HG03108 (cell line): Measurements from ENCODE around the gene NKPD1.

Source experiments
- ATAC-seq: cut with Tn5 transposase; IDR thresholded peaks from one replicate; pipeline ENCODE4 v1.9.1; 2021; ENCODE audit warnings: moderate library complexity; ENCODE audit not compliant: unreplicated experiment

The NKPD1 gene

DNA sequence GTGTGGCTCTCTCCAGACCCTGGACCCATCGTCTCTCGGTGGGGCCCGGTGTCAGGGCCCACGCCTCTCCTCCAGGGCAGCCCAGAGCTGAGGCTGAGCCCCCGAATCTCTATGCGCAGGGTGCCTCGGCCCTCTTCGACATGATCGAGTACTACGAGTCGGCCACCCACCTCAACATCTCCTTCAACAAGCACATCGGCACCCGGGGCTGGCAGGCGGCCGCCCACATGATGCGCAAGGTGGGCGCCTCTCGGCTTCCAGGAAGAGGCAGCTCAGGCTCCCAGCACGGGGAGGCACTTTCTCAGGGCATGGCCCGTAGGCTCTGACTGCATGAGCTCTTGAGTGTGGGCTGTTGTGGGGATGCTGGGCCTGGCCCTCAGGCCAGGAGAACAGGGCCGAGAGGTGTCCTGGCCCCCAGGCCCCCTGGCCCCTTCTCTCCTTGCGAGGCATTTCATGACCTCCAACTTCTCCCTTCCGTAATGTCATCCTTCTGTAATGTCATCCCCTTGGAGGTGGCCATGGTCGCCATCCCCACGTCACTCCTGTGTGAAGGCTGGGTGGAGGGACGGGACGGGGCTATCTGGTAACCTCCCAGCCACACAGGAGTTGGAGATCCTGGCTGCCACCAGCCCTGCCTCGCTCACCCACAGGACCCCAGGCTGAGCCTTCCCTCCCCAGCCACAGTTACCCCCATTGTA, 19.4 kb downstream of the NKPD1 start:
- ATAC-seq = no peak

- ATAC-seq = no peak
Measured at GRCh38 chr19:45140533-45140932, 20.2 kb downstream of the NKPD1 start.

DNA sequence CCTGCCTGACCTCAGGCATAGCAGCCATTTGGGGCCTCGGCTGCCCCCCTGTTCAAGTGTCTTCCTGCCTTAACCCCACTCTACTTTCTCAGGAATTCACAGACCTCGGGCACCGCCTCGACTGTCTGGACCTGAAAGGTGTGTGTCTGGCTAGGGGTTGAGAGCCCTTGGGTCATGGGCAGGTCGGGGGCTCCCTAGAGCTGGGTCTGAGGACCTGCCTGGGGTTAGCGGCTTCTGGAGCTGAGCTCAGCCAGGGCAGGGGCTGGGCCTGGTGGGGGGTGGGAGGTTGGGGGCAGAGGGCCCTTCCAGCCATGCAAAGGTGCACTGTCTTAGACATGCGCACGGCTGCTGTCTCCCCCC, 20.7 kb downstream of the NKPD1 start:
- ATAC-seq = no peak

GRCh38 chr19:45139286-45140143, 21.3 kb downstream of the NKPD1 start:
- no peak for ATAC-seq

DNA sequence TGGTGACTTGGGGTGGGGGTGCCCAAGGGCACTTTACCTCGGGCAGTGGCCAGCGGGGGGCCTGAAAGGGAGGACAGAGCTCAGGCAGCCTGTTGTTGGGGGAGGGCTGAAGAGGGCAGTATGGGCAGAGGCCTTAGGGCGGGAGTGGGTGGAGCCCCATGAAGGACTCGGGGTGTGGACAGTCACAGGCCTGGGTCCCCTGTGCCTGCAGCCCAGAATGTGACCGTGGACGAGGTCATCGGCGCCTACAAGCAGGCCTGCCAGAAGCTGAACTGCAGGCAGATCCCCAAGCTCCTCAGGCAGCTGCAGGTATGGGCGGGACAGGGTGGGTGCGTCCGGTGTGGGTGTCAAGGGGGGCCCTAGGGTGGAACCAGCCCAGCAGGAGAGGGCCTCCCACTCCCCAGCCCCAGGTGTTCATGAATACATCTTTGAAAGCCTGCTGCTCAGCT, 22.5 kb downstream of the NKPD1 start:
- ATAC-seq = no peak

- peak; percentile 73 for ATAC-seq
Measured at GRCh38 chr19:45137179-45137761, 23.5 kb downstream of the NKPD1 start.

DNA sequence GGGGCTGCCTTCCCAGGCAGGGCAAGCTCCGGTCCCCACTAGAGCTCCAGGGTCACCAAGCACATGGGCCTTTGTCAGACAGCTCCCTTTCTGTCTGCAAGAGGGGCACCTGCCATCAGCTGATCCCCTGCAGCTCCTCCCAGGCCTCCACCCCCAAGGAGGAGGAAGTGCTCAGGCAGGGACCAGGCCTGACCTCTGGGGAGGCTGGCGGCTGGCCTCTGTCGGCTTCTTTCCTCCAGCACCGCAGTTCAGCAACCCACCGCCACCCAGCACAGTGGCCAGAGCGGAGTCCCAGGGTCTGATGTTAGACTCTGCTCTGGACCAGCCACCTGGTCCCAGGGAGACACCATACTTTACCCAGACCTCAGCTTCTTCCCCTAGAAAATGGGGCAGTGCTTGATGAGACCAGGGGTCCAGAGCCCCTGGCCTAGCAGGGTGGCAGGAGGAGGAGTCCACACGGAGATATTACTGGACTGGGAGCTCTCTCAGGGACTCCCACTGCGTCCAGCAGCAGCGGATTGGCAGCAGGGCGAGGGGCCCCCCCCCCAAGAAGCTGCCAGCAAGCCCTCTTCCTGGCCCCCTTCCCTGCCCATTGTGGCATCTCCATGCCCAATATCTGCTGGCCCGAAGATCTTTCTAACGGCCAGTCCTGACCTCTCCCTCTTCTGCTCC, 24.1 kb downstream of the NKPD1 start:
- no peak for ATAC-seq

DNA sequence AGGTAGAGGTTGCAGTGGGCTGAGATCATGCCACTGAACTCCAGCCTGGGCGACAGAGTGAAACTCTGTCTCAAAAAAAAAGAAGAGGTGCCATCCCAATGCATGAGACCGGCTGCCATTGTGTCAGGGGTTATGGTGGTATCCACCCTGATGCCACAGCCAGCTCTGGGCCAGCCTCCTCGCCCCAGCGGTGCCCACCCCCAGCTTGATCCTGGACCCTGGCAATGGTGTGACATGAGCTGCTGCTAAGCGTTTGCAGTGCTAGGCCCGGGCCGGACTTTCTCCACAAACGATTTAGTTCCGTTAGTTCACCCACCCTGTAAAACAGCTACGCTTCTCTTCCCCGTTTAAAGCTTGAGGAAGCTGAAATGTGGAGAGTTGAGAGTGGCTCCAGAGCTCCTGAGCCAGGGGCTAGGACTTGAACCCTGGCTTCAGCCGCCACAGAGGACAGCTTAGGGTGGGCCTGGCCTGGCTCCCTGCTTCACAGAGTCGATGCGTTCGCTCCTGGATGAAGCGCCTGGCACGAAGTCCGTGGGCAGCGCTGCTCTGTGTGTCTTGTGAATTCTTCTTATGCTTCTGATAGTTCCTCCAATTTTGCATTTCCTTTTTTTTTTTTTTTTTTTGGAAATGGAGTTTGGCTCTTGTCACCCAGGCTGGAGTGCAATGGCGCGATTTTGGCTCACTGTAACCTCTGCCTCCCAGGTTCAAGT, 25.5 kb downstream of the NKPD1 start:
- ATAC-seq = no peak

- no peak for ATAC-seq
Measured at GRCh38 chr19:45133661-45134060, 27.1 kb downstream of the NKPD1 start.

DNA sequence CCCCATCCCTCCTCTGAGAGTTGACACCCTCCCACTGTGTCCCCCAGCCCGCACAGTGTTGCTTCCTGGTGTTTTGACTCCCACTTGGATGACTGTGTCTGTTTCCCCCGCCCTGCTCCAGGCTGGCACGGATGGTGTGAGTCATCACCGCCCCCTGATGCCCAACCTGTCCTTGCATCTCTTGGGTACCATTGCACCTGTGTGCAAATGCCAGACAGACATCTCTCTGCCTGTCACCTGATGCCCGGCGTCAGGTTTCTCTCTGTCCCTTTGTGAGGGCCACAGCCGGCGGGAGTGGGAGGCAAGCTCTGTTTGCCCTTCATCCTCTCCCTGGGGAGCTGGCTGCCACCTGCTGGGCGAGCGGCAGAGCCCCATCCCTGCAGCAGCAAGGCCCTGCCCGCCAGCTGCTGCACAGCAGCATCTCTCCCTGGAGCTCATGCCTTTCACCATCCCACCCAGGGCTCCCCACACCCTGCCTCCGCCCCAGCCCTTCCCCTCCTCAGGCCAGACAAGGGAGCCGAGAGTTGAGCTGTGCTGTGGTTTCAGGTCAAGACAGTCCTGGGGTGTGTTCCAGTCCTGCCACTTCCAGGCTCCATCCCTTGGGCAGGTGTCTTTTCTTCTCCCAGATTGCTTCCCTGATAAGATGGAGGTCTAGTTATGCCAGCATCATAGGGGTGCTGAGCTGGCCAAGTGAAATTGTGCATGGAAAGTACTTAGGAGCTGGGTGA, 29.7 kb downstream of the NKPD1 start:
- ATAC-seq = no peak

- no peak for ATAC-seq
Measured at GRCh38 chr19:45130236-45130635, 30.5 kb downstream of the NKPD1 start.

- ATAC-seq = no peak
Measured at GRCh38 chr19:45128806-45129205, 32.0 kb downstream of the NKPD1 start.

DNA sequence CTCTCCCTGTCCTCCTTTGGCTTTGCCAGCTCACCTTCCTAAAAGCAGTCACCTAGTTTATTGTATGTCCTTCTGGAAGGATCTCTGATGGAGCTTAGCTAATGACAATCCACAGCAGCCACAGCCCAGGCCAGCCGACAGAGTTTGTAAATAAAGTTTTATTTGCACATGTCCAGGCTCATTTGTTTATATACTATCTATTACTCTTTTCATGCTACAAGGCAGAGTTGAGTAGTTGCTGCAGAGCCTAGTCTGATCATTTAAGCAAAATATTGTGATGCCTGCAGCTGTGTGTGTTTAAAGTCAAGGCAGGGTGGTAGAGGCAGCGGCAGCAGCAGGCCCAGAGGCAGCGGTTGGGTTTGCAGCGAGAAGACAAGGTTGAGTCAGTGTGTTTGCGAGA, 32.6 kb downstream of the NKPD1 start:
- ATAC-seq = no peak

- ATAC-seq = no peak
Measured at GRCh38 chr19:45126654-45127053, 34.1 kb downstream of the NKPD1 start.

GRCh38 chr19:45125975-45126493, 34.7 kb downstream of the NKPD1 start:
- ATAC-seq = no peak

DNA sequence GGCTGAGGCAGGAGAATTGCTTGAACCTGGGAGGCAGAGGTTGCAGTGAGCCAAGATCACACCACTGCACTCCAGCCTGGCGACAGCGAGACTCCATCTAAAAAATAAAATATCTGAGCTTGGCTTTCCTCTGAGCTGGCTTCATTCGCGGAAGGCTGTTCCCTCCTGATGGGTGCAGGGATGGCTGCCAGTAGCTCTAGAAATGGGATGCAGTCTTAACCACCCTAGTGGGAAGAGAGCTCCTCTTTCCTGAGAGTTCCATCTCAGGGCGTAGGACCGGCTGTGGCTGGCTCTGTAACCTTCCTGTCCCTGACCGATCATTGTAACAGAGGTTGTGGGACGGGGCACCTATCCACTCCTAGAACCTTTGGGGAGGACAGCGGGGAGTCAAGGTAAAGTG, 35.4 kb downstream of the NKPD1 start:
- ATAC-seq = no peak

DNA sequence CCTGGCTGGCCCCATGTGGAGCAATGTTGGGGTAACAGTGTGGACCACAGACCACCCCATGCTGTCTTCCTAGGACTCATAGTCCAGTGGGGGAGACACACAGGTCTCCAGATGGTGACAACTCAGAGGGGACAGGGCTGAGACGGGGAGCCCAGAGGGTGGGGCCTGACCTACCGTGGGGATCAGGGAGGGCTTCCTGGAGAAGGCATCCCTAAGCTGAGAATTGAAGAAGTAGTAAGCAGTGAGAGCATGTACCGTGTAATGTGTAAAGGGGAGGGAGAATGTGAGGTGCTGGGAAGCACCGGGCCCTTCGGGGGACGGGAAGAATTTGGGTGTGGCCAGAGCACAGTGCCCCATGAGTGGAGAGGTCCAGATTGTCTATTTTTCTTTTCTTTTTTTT, 36.8 kb downstream of the NKPD1 start:
- ATAC-seq = no peak

- ATAC-seq = no peak
Measured at GRCh38 chr19:45123440-45123850, 37.3 kb downstream of the NKPD1 start.

DNA sequence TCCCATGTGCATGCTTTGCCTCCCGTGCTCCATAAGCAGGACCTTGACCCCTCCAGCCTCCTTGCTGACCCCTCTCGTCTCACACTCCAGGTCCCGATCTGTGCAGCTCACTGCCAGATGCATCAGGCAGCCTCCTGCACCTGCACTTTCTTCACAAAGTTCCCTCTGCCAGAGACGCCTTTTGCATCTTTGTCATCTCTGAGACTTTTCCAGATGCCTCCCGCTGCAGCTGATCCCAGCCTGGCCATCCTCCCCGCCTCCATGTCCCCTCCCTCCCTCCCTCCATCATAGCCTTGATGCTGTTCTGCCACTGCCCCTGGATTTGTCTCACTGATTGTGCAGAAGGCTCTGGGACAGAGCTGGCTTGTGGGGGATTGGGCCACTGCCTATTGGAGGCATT, 38.0 kb downstream of the NKPD1 start:
- ATAC-seq = no peak

DNA sequence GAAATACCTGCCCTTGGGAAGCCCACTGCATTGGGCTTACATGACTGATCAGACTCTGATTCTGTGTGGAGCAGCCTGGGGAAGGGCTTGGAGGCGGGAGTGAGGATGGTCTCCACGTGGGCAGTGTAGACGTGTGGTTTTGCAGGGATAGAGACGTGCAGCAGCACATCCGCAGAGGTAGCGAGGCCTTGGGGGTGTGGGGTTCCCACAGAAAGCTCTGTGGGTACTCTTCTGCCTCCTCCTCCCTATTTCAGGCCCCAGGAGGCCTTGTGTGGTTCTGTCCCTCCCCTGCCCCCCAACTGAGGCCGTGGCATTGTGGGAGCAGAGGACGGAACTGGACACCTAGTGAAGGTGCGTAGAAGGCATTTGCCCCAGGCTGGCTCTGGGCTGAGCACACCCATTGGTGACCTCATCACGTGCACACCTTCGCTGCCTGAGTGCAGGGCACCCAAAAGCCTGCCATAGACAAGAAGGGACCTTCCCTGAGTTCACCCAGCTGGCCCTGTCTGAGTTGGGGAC, 38.9 kb downstream of the NKPD1 start:
- ATAC-seq = no peak
